Skeletal muscle tissue (tissue), 4 donors: ENCODE measurements around the gene PFAS. TPM values are rescaled to one million over a fixed set of nuclear protein-coding genes. Genes with fewer than 3 reads are reported as not detected.

Source experiments
- H3K27ac ChIP-seq: one replicate; pipeline ENCODE4 v1.7.0; 2013; ENCODE audit warnings: mild to moderate bottlenecking, low read depth, low read length, inconsistent platforms
- H3K27me3 ChIP-seq, 3 donors: one replicate each; pipeline ENCODE4 v1.7.0; 2013; ENCODE audit warnings: low read length in 3 of 3; ENCODE audit not compliant: control insufficient read depth in 3 of 3, insufficient read depth in 3 of 3
- H3K36me3 ChIP-seq, 3 donors: one replicate each; pipeline ENCODE4 v1.7.0; 2013; ENCODE audit warnings: low read length in 3 of 3; ENCODE audit not compliant: control insufficient read depth in 3 of 3, insufficient read depth in 3 of 3
- H3K4me1 ChIP-seq, 3 donors: one replicate each; pipeline ENCODE4 v1.7.0; 2013; ENCODE audit warnings: low read length in 3 of 3, mild to moderate bottlenecking in 3 of 3; ENCODE audit not compliant: control insufficient read depth in 3 of 3, insufficient read depth in 3 of 3
- H3K4me3 ChIP-seq, 3 donors: one replicate each; pipeline ENCODE4 v1.7.0; 2013; ENCODE audit warnings: low read length in 3 of 3
- H3K9ac ChIP-seq, 3 donors: one replicate each; pipeline ENCODE4 v1.7.0; 2013; ENCODE audit warnings: low read length in 3 of 3, mild to moderate bottlenecking in 3 of 3, moderate library complexity in 2 of 3, low read depth in 1 of 3
- H3K9me3 ChIP-seq, 3 donors: one replicate each; pipeline ENCODE4 v1.7.0; 2013; ENCODE audit warnings: low read length in 3 of 3; ENCODE audit not compliant: control insufficient read depth in 3 of 3
- total RNA-seq: library from RNA; depleted of rRNA; stranded (reverse); fragments of >200 nt; gene quantifications from one replicate; pipeline ENCODE4 v1.2.3, GENCODE V29; 2014
- donor health status: Osteomylitis.

The PFAS gene
- total RNA-seq, 1 donor from 2014 or later, result 16.7 TPM

- no peaks in the 10 kb centered on the region for H3K36me3 ChIP-seq
- no peaks in the 10 kb centered on the region for H3K27me3 ChIP-seq
- H3K9ac ChIP-seq, result no peak overlapping the region
- H3K4me3 ChIP-seq, result no peak overlapping the region
- no peaks in the 10 kb centered on the region for H3K9me3 ChIP-seq
- H3K27ac ChIP-seq, result no peak overlapping the region
- H3K4me1 ChIP-seq, result peaks cover 15 to 23% (median 15%) of the 10 kb centered on the region in 3 donors
Observed at GRCh38 chr17:8284126-8284525, 35.0 kb downstream of the PFAS start.

GRCh38 chr17:8285270-8286181 is 36.4 kb downstream of the PFAS start:
- peaks cover 0 to 3% (median 0%) of the 10 kb centered on the region in 3 donors for H3K36me3 ChIP-seq
- peaks cover 20 to 29% (median 22%) of the 10 kb centered on the region in 3 donors for H3K4me1 ChIP-seq
- H3K4me3 ChIP-seq, result no peak overlapping the region
- peak overlapping the region in 2 of 3 donors; percentile 12 to 35 for H3K9ac ChIP-seq
- H3K27me3 ChIP-seq, result no peaks in the 10 kb centered on the region
- H3K27ac ChIP-seq, result no peak overlapping the region
- no peaks in the 10 kb centered on the region for H3K9me3 ChIP-seq

DNA sequence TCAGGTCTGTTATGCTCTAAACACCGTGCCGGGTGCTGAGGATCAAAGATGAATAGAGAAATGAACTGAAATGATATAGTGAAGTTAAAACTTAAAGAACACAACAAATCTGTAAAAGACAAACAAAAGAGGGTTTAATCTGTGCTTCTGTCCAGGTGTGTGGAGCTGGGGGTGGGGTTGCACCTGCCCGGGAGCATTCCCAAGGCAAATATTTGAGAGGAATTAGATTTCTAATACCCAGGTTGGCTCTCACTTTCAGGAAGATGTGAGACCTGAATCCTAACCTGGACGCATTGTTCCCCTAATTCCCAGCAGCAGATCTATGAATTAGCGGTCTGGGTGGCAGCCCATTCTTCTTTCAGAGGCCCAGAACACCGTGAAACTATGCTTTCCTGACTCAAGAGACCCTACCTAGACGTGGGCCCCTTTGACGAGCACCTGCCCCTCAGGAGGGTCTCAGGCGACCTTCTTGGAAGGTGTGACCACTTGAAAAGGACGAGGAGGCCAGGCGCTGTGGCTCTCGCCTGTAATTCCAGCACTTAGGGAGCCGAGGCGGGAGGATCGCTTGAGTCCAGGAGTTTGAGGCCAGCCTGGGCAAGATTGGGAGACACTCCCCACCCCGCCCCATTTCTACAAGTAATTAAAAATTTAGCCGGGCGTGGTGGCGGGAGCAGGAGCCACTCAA is 38.7 kb downstream of the PFAS start:
- H3K27me3 ChIP-seq, result no peaks in the 10 kb centered on the region
- peaks cover 20 to 29% (median 22%) of the 10 kb centered on the region in 3 donors for H3K4me1 ChIP-seq
- peaks cover 0 to 3% (median 2%) of the 10 kb centered on the region in 3 donors for H3K36me3 ChIP-seq
- no peaks in the 10 kb centered on the region for H3K9me3 ChIP-seq
- H3K9ac ChIP-seq, result peak overlapping the region; percentile 95
- H3K27ac ChIP-seq, result peak overlapping the region; percentile 93
- peak overlapping the region; percentile 79 to 95 (median 93) for H3K4me3 ChIP-seq

DNA sequence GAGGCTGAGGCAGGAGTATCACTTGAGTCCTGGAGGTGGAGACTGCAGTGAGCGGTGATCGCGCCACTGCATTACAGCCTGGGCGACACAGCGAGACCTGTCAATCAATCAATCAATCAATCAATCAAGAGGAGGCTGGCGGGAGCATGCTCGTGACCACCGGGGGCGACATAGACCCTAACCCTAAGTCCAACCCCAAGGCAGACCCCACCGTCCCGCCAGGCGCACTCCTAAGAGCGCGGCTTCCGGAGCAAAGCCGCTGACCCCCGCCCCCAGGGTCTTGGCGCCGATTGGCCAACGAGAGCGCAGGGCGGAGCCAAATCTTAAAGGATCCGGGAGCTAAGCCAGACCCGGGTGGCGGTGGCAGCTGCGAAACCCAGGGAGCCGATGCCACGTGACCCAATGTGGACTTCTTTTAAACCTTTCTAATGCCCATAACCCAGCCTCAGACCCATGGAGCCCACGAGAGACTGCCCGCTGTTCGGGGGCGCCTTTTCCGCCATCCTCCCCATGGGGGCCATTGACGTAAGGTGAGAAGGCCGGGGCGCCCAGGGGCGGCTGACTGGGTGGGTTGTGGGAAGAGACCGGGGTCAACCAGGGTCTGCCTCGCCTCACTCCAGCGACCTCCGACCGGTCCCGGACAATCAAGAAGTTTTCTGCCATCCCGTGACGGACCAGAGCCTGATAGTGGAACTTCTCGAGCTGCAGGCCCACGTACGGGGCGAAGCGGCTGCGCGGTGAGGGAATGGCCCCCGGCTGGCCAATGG is 39.4 kb downstream of the PFAS start, which contains the start of gene RANGRF:
Gene RANGRF (plus strand): TSS at position 335 of the 767 bp plus-strand sequence. CDS start 119 bp downstream, at position 454.
- peak within 1 kb of the TSS; percentile 95 for H3K9ac ChIP-seq
- peak within 1 kb of the TSS; percentile 93 for H3K27ac ChIP-seq
- no peaks in the 10 kb centered on the region for H3K27me3 ChIP-seq
- H3K9me3 ChIP-seq, result no peaks in the 10 kb centered on the region
- H3K36me3 ChIP-seq, result peaks cover 0 to 3% (median 2%) of the 10 kb centered on the region in 3 donors
- H3K4me1 ChIP-seq, result peaks cover 20 to 29% (median 22%) of the 10 kb centered on the region in 3 donors
- H3K4me3 ChIP-seq, result peak within 1 kb of the TSS; percentile 79 to 95 (median 93)

DNA sequence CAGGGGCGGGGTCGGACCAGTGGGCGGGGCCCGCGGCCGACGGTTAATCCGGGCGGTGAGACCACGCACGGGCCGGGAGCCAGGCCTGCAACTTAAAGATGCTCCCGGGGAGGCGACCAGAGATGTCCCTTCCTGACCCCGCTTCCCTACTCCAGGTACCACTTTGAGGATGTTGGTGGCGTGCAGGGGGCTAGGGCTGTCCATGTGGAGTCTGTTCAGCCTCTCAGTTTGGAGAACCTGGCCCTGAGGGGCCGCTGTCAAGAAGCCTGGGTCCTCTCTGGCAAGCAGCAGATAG is 40.0 kb downstream of the PFAS start:
- Histone ChIP-seq H3K36me3 (peaks cover 0 to 3% (median 2%) of the 10 kb centered on the region in 3 donors), H3K4me1 (peaks cover 20 to 29% (median 22%) of the 10 kb centered on the region in 3 donors), H3K9ac (peak overlapping the region; percentile 95), H3K27ac (peak overlapping the region; percentile 93), H3K4me3 (peak overlapping the region; percentile 79 to 95 (median 93)), H3K27me3 (no peaks in the 10 kb centered on the region), H3K9me3 (no peaks in the 10 kb centered on the region)

DNA sequence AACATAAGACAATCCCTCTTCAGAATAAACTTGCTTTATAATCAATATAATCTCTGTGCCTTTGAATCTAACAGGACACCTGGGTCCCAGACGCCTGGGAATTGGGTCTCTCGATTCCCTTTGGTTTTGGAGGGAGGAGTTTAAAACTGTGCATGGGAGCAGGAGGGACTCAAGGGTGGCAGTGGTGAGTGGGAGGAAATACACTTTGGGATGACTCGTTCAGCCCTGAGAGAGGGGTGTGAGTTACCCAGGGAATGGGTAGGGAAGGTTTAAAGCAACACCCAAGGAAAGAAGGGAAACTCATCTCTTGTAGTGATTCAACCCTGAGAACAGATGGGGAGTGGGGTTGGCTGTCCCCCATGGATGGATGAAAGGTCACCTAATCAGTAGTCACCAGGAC is 41.0 kb downstream of the PFAS start:
- Histone ChIP-seq H3K4me3 (no peak overlapping the region), H3K27ac (no peak overlapping the region), H3K27me3 (no peaks in the 10 kb centered on the region), H3K4me1 (peaks cover 25 to 35% (median 28%) of the 10 kb centered on the region in 3 donors), H3K36me3 (peaks cover 0 to 3% (median 2%) of the 10 kb centered on the region in 3 donors), H3K9me3 (no peaks in the 10 kb centered on the region), H3K9ac (no peak overlapping the region)

GRCh38 chr17:8292639-8293395 is 43.7 kb downstream of the PFAS start:
- H3K4me1 ChIP-seq, result peaks cover 20 to 26% (median 23%) of the 10 kb centered on the region in 3 donors

GRCh38 chr17:8294361-8294760 is 45.3 kb downstream of the PFAS start:
- Histone ChIP-seq H3K36me3 (peaks cover 0 to 3% (median 2%) of the 10 kb centered on the region in 3 donors), H3K9me3 (no peaks in the 10 kb centered on the region), H3K4me1 (peaks cover 12 to 15% (median 14%) of the 10 kb centered on the region in 3 donors), H3K27me3 (no peaks in the 10 kb centered on the region), H3K27ac (peak overlapping the region; percentile 91), H3K9ac (peak overlapping the region in 1 of 3 donors; percentile 85), H3K4me3 (peak overlapping the region; percentile 74 to 78 (median 78))

More at GRCh38 chr17:8292639-8293395, 43.7 kb downstream of the PFAS start:
- Histone ChIP-seq H3K4me3 (no peak overlapping the region), H3K27me3 (no peaks in the 10 kb centered on the region), H3K27ac (no peak overlapping the region), H3K9me3 (no peaks in the 10 kb centered on the region), H3K9ac (no peak overlapping the region), H3K36me3 (peaks cover 0 to 3% (median 2%) of the 10 kb centered on the region in 3 donors)

- peaks cover 0 to 3% (median 2%) of the 10 kb centered on the region in 3 donors for H3K36me3 ChIP-seq
- no peaks in the 10 kb centered on the region for H3K27me3 ChIP-seq
- H3K4me1 ChIP-seq, result peaks cover 9 to 11% (median 10%) of the 10 kb centered on the region in 3 donors
- peak overlapping the region; percentile 91 for H3K27ac ChIP-seq
- peak overlapping the region; percentile 81 to 85 (median 83) for H3K9ac ChIP-seq
- H3K9me3 ChIP-seq, result no peaks in the 10 kb centered on the region
- peak overlapping the region; percentile 74 to 78 (median 78) for H3K4me3 ChIP-seq
Observed at GRCh38 chr17:8294814-8295316, 45.8 kb downstream of the PFAS start.
